Psoas muscle (tissue), 8 donors: ENCODE results near the gene DSTYK. TPM values are rescaled to one million over a fixed set of nuclear protein-coding genes. Genes with fewer than 3 reads are reported as not detected.
A peak's percentile ranks its signal among the peaks of the same experiment; 100 is the strongest.

Experiments
- ATAC-seq, 4 donors: fragments of 200-7000 bp; cut with Tn5 transposase; one replicate each; pipeline ENCODE4 v1.9.1; 2020; ENCODE audit warnings: moderate library complexity in 3 of 4, mild to moderate bottlenecking in 2 of 4
- DNase-seq, 2 donors: peaks; one replicate each; pipeline ENCODE4 v3.0.0-alpha.2; 2020
- H3K27ac ChIP-seq: fragments of 200-600 bp; one replicate; pipeline ENCODE4 v1.8.0; 2022
- H3K27me3 ChIP-seq, 3 donors: fragments of 200-600 bp in 1 of 3; one replicate each; pipeline versions ENCODE4 v1.6.1 to v1.8.0; 2013 to 2022; ENCODE audit warnings: low read length in 2 of 3, mild to moderate bottlenecking in 2 of 3, moderate library complexity in 1 of 3; ENCODE audit not compliant: insufficient read depth in 3 of 3
- H3K36me3 ChIP-seq, 2 donors: fragments of 200-600 bp in 1 of 2; one replicate each; pipeline versions ENCODE4 v1.6.1 to v1.8.0; 2013 to 2022; ENCODE audit warnings: low read depth in 1 of 2, mild to moderate bottlenecking in 1 of 2, moderate library complexity in 1 of 2; ENCODE audit not compliant: insufficient read depth in 1 of 2
- H3K4me1 ChIP-seq: fragments of 200-600 bp; one replicate; pipeline ENCODE4 v1.8.0; 2022
- H3K4me3 ChIP-seq: fragments of 200-600 bp; one replicate; pipeline ENCODE4 v1.8.0; 2022; ENCODE audit warnings: mild to moderate bottlenecking
- H3K9me3 ChIP-seq: fragments of 200-600 bp; one replicate; pipeline ENCODE4 v1.8.0; 2022
- CTCF ChIP-seq: fragments of 200-600 bp; IDR thresholded peaks from one replicate; pipeline ENCODE4 v1.8.0; 2022; ENCODE audit warnings: antibody characterized with exemption
- WGBS, 3 donors: extraction: QIAGEN DNeasy Blood & Tissue Kit; methylation state at CpG; one replicate each; pipeline versions ENCODE4 v1.1.6 to v1.1.7; 2013; 5-methylcytosine and 5-hydroxymethylcytosine counted together
- intact Hi-C, 2 donors: fragments of 100-400 bp; cut with DNase I; formaldehyde crosslinking; loops; one replicate each; pipeline versions ENCODE4 v1.11.0 to v1.14.2; 2022
- polyA plus RNA-seq, 3 donors: library from polyadenylated mRNA; stranded (reverse); fragments of 200-250 nt; gene quantifications; one replicate each; pipeline ENCODE4 v1.2.3, GENCODE V29; 2013
- total RNA-seq, 4 donors: library from RNA; stranded (reverse); fragmentation: NEBNext Ultra II Directional in 2 of 4; extraction: Animal tissue kit (Norgen Biotek cat#: 25700) in 2 of 4; gene quantifications; one replicate each; pipeline versions ENCODE4 v1.2.1 to v1.2.4, GENCODE V29; 2021 to 2023
- donor health status: healthy with polysubstance abuse.
- donor health status: DM: no; HTN: no; CAD: no; lungs with moderate emphysema.
- donor health status: Bipolar disorder and iron deficiency.
- donor health status: healthy.
- donor health status: DM: yes; HTN: yes; CAD: no.
- donor health status: DM: no; HTN: no; CAD: no.
- donor health status: DM: no; HTN: no; CAD: no.
- donor health status: DM: yes; HTN: yes; CAD: no.

DSTYK gene
- total and polyA plus RNA-seq, 7 donors: 2.3 to 22.6 (median 13.6) TPM

DNA sequence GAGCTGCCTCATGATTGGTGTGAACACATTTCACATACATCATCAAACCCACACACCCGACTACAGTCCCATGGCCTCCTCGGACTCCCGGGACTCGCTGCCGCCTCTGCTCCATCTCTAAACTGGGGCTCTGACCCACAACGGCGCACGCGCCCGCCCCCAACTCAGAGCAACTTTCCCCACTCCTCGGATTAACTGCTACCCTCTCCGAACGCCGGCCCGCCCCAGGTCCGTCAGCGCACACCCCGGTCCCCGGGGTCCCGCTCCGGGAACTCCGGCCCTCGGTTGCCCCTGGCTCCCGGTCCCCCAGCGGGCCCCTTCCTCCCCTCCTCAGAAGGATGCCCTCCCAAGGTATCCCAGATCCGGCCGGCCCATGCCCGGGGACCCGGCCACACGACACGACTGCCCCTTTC is 740 bp downstream of the DSTYK start:
- intact Hi-C loops: loop anchor here in 1 of 2 donors (5.0 kb wide), 1 partner anchor 88 kb away; the partner anchor contains the start of gene RBBP5
- ATAC-seq (peak in 3 of 4 donors; percentile 25 to 56 (median 31)), DNase-seq (peak in 1 of 2 donors; percentile 67)
- no peaks in the 10 kb centered on the region for H3K36me3 ChIP-seq
- no peaks in the 10 kb centered on the region for H3K9me3 ChIP-seq
- H3K27me3 ChIP-seq: no peaks in the 10 kb centered on the region
- WGBS, 3 donors: 0% methylated on average over 31 of the region's 31 CpGs
- peak overlapping the region; percentile 94 for H3K27ac ChIP-seq
- no peak for TF ChIP-seq CTCF
- H3K4me1 ChIP-seq: peaks cover 32% of the 10 kb centered on the region
- H3K4me3 ChIP-seq: peak overlapping the region; percentile 88

DNA sequence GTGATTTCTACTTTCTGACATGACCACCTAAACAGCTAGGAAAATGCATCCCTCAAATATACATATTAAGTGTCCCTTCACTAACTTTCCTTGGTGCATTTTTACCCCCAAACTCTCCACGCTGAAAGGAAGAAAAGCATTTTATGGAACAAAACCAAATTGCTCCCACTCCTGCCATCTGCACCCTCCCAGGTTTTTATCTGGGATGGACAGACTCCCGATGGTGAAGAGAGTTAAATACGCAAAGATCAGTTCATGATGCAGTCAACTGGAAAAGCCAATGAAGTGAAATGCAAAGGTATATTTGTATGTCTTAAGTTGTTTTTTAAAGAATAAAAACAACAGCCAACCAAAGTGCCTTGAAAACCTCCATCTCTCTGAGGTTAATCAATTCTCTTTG is 2.7 kb downstream of the DSTYK start:
- Histone ChIP-seq H3K4me3 (peak overlapping the region; percentile 88), H3K9me3 (no peaks in the 10 kb centered on the region), H3K36me3 (no peaks in the 10 kb centered on the region), H3K27ac (no peak overlapping the region), H3K4me1 (peaks cover 51% of the 10 kb centered on the region), H3K27me3 (no peaks in the 10 kb centered on the region)
- 87 to 92% (median 88%) methylated on average over 3 of the region's 3 CpGs for WGBS, 3 donors
- ATAC-seq (no peak), DNase-seq (no peak)
- intact Hi-C loops: no loop called here
- TF ChIP-seq CTCF: no peak

- H3K36me3 ChIP-seq: no peaks in the 10 kb centered on the region
- no peak for DNase-seq
- peak overlapping the region; percentile 65 for H3K27ac ChIP-seq
- H3K9me3 ChIP-seq: no peaks in the 10 kb centered on the region
- TF ChIP-seq CTCF: no peak
- peaks cover 56% of the 10 kb centered on the region for H3K4me1 ChIP-seq
- no peak overlapping the region for H3K4me3 ChIP-seq
- peak in 3 of 4 donors; percentile 40 to 61 (median 46) for ATAC-seq
- intact Hi-C loops: no loop called here
- no peaks in the 10 kb centered on the region for H3K27me3 ChIP-seq
These were observed 6.4 kb downstream of the DSTYK start for GRCh38 chr1:205205055-205205454.

- Histone ChIP-seq H3K27me3 (no peaks in the 10 kb centered on the region), H3K9me3 (no peaks in the 10 kb centered on the region), H3K4me3 (no peak overlapping the region), H3K27ac (peak overlapping the region; percentile 65), H3K4me1 (peaks cover 56% of the 10 kb centered on the region), H3K36me3 (no peaks in the 10 kb centered on the region)
- no peak for TF ChIP-seq CTCF
- ATAC-seq: no peak
- intact Hi-C loops: loop anchor here in 1 of 2 donors (5.0 kb wide), 1 partner anchor 37 kb away; no protein-coding TSS in a partner anchor
- DNase-seq: no peak
These were observed 7.0 kb downstream of the DSTYK start for GRCh38 chr1:205204552-205204951.

DNA sequence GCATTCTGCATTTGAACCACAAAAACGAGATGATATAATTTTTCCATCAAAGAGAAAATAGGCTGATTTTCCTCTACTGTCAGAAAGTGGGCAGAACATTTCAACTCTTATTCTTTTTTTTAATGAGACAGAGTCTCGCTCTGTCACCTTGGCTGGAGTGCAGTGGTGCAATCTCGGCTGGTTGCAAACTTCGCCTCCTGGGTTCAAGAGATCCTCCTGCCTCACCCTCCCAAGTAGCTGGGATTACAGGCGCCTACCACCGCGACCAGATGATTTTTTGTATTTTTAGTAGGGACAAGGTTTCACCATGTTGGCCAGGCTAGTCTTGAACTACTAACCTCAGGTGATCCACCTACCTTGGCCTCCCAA is 11.6 kb downstream of the DSTYK start:
- intact Hi-C loops: loop anchor here in 1 of 2 donors (5.0 kb wide), 1 partner anchor 33 kb away; no protein-coding TSS in a partner anchor
- WGBS, 3 donors: 81 to 95% (median 90%) methylated on average over 7 of the region's 7 CpGs
- DNase-seq: no peak

More for the DNA sequence above, 11.6 kb downstream of the DSTYK start:
- TF ChIP-seq CTCF: no peak
- Histone ChIP-seq H3K4me1 (peaks cover 38% of the 10 kb centered on the region), H3K9me3 (no peaks in the 10 kb centered on the region), H3K27me3 (no peaks in the 10 kb centered on the region), H3K36me3 (no peaks in the 10 kb centered on the region), H3K4me3 (no peak overlapping the region), H3K27ac (peak overlapping the region; percentile 48)
- ATAC-seq: no peak
